Cardiac muscle cell (in vitro differentiated cells and primary cell): ENCODE data around the gene TRAFD1. TPM values are rescaled to one million over a fixed set of nuclear protein-coding genes. Genes with fewer than 3 reads are reported as not detected.
A peak's percentile ranks its signal among the peaks of the same experiment; 100 is the strongest.

Experiments used
- DNase-seq, 2 donors: peaks; one replicate each; pipeline versions ENCODE4 v3.0.0 to v3.0.0-alpha.2; 2010 to 2017; ENCODE audit warnings: low read depth in 1 of 2, low spot score in 1 of 2
- H3K27ac ChIP-seq: fragments of 200-600 bp; sonication (generic); 2 replicates; pipeline ENCODE4 v1.5.1; 2016
- H3K27me3 ChIP-seq: fragments of 200-600 bp; sonication (generic); 2 replicates; pipeline ENCODE4 v1.6.0; 2016; ENCODE audit warnings: control low read depth
- H3K36me3 ChIP-seq: fragments of 200-600 bp; sonication (generic); 2 replicates; pipeline ENCODE4 v1.5.1; 2016; ENCODE audit warnings: control low read depth
- H3K4me1 ChIP-seq: fragments of 200-600 bp; sonication (generic); 2 replicates; pipeline ENCODE4 v1.8.1; 2017; ENCODE audit warnings: low read depth, mild to moderate bottlenecking, mixed run types
- H3K4me3 ChIP-seq: fragments of 200-600 bp; sonication (generic); 2 replicates; pipeline ENCODE4 v1.5.1; 2016; ENCODE audit warnings: mild to moderate bottlenecking
- H3K9me3 ChIP-seq: fragments of 200-600 bp; sonication (generic); 2 replicates; pipeline ENCODE4 v1.5.1; 2017; ENCODE audit warnings: low read depth, mild to moderate bottlenecking, control low read depth
- polyA plus RNA-seq: library from polyadenylated mRNA; unstranded; fragments of >200 nt; fragmentation: Nextera tagmentation; extraction: Ambion mirVana; gene quantifications from 2 replicates; pipeline ENCODE4 v1.2.1, GENCODE V29; 2016
- total RNA-seq: library from RNA; depleted of rRNA; stranded (reverse); fragments of >200 nt; gene quantifications from 2 replicates; pipeline ENCODE4 v1.2.3, GENCODE V29; 2016
- TF ChIP-seq, protein P1 (sequence below): IDR thresholded peaks from 2 replicates; pipeline ENCODE4 v1.5.1; 2012; ENCODE audit warnings: low read depth, mild to moderate bottlenecking, low read length

The TRAFD1 gene
- total and polyA plus RNA-seq, 2 experiments from 2014 or later, result 41.3 to 60.6 TPM

DNA sequence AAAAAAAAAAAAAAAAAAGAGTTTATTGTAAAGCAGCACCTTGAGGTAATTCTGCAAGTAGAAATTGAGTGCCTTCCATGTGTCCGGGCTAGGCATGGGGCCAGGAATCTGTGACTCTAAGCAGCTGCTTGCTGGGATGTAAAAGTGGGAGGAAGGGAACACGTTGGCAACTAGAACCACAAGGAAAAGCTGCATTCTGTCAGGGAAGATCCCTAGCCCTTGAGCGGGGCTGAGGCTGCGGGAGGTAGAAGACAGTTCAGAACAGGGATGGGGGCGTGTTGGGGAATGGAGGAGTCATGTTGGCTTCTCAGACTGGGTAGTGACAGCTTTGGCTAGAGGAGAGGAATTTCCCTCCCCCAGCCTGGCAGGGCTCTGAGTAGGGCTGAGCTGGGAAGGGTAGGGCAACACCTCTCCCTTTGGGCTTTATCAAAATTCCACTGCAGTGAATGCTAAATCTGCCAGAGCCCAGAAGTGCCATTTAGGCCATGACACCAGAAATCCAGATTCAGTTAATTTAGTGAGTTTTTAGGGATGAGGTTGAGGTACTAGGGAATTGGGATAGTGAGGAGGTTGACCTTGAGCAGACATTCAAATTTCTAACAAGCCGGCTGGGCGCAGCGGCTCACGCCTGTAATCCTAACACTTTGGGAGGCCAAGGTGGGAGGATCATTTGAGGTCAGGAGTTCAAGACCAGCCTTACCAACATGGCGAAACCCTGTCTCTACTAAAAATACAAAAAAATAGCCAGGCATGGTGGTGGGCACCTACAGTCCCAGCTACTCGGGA, 3.4 kb upstream of the TRAFD1 start:
- TF ChIP-seq, protein P1, sequence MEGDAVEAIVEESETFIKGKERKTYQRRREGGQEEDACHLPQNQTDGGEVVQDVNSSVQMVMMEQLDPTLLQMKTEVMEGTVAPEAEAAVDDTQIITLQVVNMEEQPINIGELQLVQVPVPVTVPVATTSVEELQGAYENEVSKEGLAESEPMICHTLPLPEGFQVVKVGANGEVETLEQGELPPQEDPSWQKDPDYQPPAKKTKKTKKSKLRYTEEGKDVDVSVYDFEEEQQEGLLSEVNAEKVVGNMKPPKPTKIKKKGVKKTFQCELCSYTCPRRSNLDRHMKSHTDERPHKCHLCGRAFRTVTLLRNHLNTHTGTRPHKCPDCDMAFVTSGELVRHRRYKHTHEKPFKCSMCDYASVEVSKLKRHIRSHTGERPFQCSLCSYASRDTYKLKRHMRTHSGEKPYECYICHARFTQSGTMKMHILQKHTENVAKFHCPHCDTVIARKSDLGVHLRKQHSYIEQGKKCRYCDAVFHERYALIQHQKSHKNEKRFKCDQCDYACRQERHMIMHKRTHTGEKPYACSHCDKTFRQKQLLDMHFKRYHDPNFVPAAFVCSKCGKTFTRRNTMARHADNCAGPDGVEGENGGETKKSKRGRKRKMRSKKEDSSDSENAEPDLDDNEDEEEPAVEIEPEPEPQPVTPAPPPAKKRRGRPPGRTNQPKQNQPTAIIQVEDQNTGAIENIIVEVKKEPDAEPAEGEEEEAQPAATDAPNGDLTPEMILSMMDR, result no peak
- no peaks in the 10 kb centered on the region for H3K27me3 ChIP-seq
- no peaks in the 10 kb centered on the region for H3K9me3 ChIP-seq
- H3K4me3 ChIP-seq, result no peak overlapping the region
- H3K36me3 ChIP-seq, result no peaks in the 10 kb centered on the region
- peaks cover 35% of the 10 kb centered on the region for H3K4me1 ChIP-seq
- peak; percentile 30 to 95 for DNase-seq
- H3K27ac ChIP-seq, result peak overlapping the region; percentile 76

DNA sequence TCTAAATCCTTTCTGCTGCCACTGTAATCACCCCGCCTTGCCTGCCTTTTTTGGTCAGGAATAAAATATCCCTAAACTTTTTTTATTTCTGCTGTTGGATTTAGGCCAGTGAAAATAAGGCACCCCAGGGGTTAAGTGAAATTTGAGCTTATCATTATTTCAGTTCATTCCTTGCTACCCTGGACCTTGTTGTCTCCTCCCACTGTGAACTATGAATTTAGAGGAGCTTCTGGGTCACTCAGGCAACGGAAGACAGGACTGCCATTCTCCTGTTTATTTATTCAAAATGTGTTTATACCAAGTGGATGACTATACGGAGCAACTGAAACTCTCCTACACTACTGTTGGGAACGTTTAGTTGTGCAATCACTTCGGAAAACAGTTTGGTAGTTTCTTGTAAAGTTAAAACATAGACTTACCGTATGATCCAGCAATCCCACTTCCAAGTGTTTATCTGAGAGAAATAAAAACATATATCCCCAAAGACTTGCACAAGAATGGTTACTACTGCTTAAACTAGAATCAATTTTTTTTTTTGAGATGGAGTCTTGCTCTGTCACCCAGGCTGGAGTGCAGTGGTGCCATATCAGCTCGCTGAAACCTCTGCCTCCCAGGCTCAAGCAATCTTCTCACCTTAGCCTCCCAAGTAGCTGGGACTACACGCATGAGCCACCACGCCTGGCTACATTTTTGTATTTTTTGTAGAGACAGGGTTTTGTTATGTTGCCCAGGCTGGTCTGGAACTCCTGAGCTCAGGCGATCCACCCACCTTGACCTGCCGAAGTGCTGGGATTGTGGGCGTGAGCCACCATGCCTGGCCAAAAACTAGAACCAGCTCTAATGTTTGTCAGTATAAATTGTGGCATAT, 2.3 kb upstream of the TRAFD1 start:
- TF ChIP-seq, protein P1, result no peak
- Histone ChIP-seq H3K27me3 (no peaks in the 10 kb centered on the region), H3K4me1 (peaks cover 33% of the 10 kb centered on the region), H3K36me3 (no peaks in the 10 kb centered on the region), H3K9me3 (no peaks in the 10 kb centered on the region), H3K27ac (peak overlapping the region; percentile 76), H3K4me3 (peak overlapping the region; percentile 1)
- DNase-seq, result peak; percentile 60 to 76

DNA sequence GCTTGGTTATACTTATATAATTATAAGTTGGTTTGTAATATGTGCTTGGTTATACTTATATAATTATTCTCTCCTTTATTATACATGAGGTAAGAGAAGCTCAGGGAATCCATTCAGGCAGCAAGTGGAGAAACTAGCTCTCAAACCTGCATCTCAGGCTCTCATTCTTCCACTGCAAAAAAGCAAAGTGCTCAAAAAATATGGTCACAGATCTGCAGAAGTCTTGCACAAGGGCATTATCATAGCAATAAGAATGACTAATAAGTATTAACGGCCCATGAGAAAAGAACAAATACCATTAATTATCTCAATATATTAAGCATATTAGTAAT, 476 bp upstream of the TRAFD1 start:
- Histone ChIP-seq H3K36me3 (no peaks in the 10 kb centered on the region), H3K9me3 (no peaks in the 10 kb centered on the region), H3K4me3 (no peak overlapping the region), H3K27ac (no peak overlapping the region), H3K4me1 (peaks cover 33% of the 10 kb centered on the region), H3K27me3 (no peaks in the 10 kb centered on the region)
- DNase-seq, result no peak
- TF ChIP-seq, protein P1, result no peak

DNA sequence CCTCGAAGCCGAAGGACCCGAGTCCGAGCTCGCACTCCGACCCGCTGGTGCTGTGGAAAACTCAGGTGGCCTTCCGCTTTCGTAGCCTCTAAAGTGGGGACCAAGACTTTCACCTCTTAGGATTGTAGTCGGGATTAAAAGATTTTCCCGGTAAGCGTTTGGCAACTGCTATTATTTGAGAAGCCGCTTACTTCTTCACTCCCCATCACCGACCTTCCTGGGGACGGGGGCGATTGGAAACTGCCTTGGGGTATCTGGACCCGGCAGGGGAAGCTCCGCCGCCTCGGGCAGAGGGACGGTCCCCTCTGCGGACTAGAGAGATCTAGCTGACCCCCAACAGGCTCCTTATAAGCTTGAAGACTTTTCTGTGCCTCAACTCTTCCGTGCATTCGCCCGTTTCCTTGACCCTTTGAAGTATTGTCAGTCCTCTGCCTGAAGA, 659 bp downstream of the TRAFD1 start:
- DNase-seq, result no peak
- TF ChIP-seq, protein P1, result no peak
- Histone ChIP-seq H3K36me3 (peaks cover 8% of the 10 kb centered on the region), H3K27me3 (no peaks in the 10 kb centered on the region), H3K4me3 (peak overlapping the region; percentile 82), H3K4me1 (peaks cover 41% of the 10 kb centered on the region), H3K27ac (peak overlapping the region; percentile 88), H3K9me3 (no peaks in the 10 kb centered on the region)

DNA sequence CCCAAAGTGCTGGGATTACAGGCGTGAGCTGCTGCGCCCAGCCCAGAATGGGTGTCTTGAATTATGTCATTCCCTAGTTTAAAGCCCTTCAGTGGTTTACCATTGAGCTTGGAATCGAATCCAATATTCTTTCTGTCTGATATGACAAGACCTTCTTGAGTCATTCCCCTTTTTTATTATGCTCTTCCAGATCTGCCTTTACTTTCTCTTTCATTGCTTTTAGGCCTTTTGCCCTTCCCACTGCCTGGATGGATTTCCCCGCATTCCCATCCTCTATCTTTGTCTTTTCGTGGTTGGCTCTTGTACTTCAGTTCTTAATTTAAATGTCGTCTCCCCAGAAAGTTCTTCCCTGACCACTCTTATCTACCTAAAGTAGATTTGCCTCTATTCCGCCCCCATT, 1.6 kb downstream of the TRAFD1 start:
- H3K9me3 ChIP-seq, result no peaks in the 10 kb centered on the region
- peaks cover 42% of the 10 kb centered on the region for H3K4me1 ChIP-seq
- no peak for DNase-seq
- H3K27me3 ChIP-seq, result no peaks in the 10 kb centered on the region
- TF ChIP-seq, protein P1, result no peak
- H3K36me3 ChIP-seq, result peaks cover 15% of the 10 kb centered on the region
- H3K4me3 ChIP-seq, result no peak overlapping the region
- no peak overlapping the region for H3K27ac ChIP-seq
